ENCODE data around the gene HS6ST3.
"Not testable (repeated sequence)": the region's sequence is repeated elsewhere in the genome, so short reads cannot be mapped to it uniquely, and the experiment has no call there.

Gene HS6ST3

GRCh38 chr13:96751089-96751488, 661.2 kb downstream of the HS6ST3 start:
- H3K4me3 ChIP-seq (replicated peaks; ENCODE audit: low read depth, low read length), result no peak overlapping the region
- DNase-seq (ENCODE audit: low read depth), result no peak
- no peak for TF ChIP-seq CTCF (IDR thresholded peaks at IDR 0.05; ENCODE audit: low read length, missing control alignments)

DNA sequence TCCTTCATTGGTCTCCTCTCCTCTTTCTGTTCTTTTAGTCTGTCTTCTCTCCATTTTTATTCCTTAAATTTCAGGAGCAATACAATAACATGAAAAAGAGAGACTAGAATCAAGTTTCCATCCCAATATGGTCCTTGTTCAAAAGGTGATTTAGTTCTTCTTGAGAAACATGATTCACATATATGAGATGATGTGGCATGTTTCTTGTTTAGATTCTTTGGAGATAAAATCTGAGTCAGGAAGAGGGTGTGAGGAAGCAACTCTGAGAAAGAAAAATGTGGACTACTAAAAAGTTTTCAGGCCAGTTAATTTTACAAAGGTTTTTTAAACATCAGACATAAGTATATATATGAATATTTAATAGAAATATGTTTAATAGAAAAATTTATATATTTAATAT, 673.0 kb downstream of the HS6ST3 start:
- TF ChIP-seq CTCF (IDR thresholded peaks at IDR 0.05; ENCODE audit: low read length, missing control alignments), result no peak
- H3K4me3 ChIP-seq (replicated peaks; ENCODE audit: low read depth, low read length), result no peak overlapping the region
- DNase-seq (ENCODE audit: low read depth), result no peak

- DNase-seq (ENCODE audit: low read depth), result no peak
- no peak for TF ChIP-seq CTCF (IDR thresholded peaks at IDR 0.05; ENCODE audit: low read length, missing control alignments)
- no peak overlapping the region for H3K4me3 ChIP-seq (replicated peaks; ENCODE audit: low read depth, low read length)
These were observed 676.4 kb downstream of the HS6ST3 start for GRCh38 chr13:96766306-96766705.

GRCh38 chr13:96768524-96768923, 678.6 kb downstream of the HS6ST3 start:
- DNase-seq (ENCODE audit: low read depth), result no peak
- H3K4me3 ChIP-seq (replicated peaks; ENCODE audit: low read depth, low read length), result no peak overlapping the region
- no peak for TF ChIP-seq CTCF (IDR thresholded peaks at IDR 0.05; ENCODE audit: low read length, missing control alignments)

DNA sequence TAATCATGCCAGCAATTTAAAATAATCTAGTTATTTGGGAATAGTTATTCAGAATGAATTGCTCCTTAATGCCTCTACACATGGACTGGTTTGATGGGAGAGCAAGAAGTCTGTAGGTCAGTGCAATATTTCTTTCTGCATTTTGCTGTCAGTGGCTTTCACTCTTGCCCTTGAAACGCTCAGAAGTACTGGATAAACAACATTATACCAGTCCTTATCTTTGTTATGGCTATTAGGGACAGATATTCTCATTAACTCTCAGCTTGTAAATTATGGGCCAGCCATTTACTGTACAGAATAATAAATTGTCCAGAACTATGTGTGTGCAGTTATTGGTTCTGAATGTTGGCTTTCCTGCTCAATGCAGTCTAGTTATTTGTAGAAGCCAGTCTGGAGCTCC, 680.0 kb downstream of the HS6ST3 start:
- no peak for DNase-seq (ENCODE audit: low read depth)
- TF ChIP-seq CTCF (IDR thresholded peaks at IDR 0.05; ENCODE audit: low read length, missing control alignments), result no peak
- H3K4me3 ChIP-seq (replicated peaks; ENCODE audit: low read depth, low read length), result no peak overlapping the region

DNA sequence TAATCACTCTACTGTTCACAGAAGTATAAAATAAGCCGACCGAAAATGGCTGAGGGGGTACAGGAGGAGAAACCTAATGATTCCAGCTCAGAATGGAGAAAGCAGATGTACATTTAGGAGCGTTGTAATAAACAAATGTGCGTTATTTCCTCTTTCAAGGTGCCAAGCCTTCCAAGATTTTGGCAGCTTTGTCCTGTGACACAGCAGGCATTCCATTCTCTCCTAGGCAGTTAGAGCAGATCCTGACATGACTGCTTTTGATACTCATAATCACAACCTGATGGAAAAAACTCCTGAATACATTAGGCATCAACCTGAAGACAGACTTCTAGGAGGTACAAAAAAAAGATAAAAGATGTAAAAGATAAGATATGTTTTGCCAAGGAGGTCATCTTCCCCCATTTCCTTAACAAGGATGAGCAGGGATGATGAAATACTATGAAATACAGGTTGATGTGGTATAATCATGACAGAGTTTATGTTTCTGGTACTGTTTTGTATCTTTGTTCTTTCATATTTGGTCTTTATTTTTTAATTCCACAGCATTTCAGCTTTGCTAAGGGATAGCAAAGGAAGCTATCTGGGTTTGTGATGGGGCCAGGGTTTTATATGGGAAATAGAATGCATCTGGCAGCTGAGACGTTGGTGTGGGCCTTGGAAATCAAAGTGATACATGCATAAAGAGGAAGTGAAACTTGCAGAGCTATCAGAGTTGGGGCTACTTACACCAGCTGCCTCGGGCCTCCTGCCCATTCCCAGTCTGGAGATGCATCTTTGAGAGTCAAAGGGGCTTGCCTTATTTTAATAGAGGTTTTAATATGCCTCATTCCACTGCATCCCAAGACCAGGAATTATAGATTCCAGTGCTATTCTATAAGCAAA, 681.8 kb downstream of the HS6ST3 start:
- DNase-seq (ENCODE audit: low read depth), result no peak
- no peak overlapping the region for H3K4me3 ChIP-seq (replicated peaks; ENCODE audit: low read depth, low read length)
- TF ChIP-seq CTCF (IDR thresholded peaks at IDR 0.05; ENCODE audit: low read length, missing control alignments), result no peak

GRCh38 chr13:96772426-96772825, 682.5 kb downstream of the HS6ST3 start:
- no peak overlapping the region for H3K4me3 ChIP-seq (replicated peaks; ENCODE audit: low read depth, low read length)
- TF ChIP-seq CTCF (IDR thresholded peaks at IDR 0.05; ENCODE audit: low read length, missing control alignments), result no peak
- DNase-seq (ENCODE audit: low read depth), result no peak

- H3K4me3 ChIP-seq (replicated peaks; ENCODE audit: low read depth, low read length); DNase-seq (ENCODE audit: low read depth): not testable (repeated sequence)
These were observed 688.4 kb downstream of the HS6ST3 start for GRCh38 chr13:96778302-96778701.
